HG03457 (cell line): Measurements from ENCODE around the gene HIPK2.

Experiments
- ATAC-seq: cut with Tn5 transposase; IDR thresholded peaks from one replicate; pipeline ENCODE4 v1.9.1; 2021; ENCODE audit warnings: moderate number of reproducible peaks; ENCODE audit not compliant: unreplicated experiment

Gene HIPK2

GRCh38 chr7:139523968-139524815 lies 253.6 kb downstream of the HIPK2 start:
- no peak for ATAC-seq

GRCh38 chr7:139523199-139523941 lies 254.4 kb downstream of the HIPK2 start, which contains the start of gene CLEC2L:
Gene CLEC2L (plus strand): TSS chr7:139523685. CDS start chr7:139523928, 243 bp downstream.
- no peak for ATAC-seq

DNA sequence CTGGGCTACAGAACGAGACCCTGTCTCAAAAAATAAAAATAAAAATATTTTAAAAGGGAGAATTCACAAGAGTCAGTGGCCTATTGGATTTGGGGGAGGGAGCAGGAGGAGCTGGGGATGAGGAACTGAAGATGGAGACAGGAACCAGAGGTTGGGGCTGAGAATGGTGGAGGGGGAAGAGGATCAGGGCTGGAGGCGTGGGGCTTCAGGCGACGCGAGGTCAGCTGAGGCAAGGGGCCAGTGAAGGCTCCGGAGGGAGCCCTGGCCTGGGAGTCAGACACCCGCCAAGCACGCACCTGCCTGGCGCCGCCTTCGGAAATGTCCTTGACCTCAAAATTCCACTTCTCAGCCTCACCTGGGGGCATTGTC lies 255.0 kb downstream of the HIPK2 start:
- no peak for ATAC-seq

GRCh38 chr7:139521439-139521838 lies 256.4 kb downstream of the HIPK2 start:
- no peak for ATAC-seq

DNA sequence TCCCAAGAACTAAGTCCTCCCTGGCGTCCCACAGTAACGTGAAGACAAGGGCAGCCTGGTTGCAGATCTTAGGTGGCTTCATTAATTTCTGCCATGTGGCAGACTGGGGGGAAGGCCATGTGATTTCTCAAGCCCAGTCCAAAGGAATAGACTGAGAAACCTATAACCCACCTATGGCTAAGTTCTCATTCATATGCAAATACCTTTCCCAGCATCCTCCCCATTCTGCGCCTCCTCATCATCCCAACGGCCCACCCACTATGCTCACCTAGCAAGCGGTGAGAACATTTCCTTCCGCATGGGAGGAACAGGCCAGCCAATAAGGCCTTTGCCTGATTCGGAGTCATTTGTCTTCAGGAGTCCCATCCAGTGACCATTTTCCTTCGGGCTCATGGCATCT lies 262.5 kb downstream of the HIPK2 start:
- ATAC-seq = no peak
